IPS DF 4.7 (cell line): ENCODE data around the gene PFN3.

Source experiments
- DNase-seq: peaks from one replicate; pipeline ENCODE4 v3.0.0-alpha.2; 2013; ENCODE audit warnings: low spot score; ENCODE audit errors: extremely low read depth

The PFN3 gene

GRCh38 chr5:177374211-177374610 lies 26.2 kb downstream of the PFN3 start:
- DNase-seq, result no peak

- no peak for DNase-seq
Observed at GRCh38 chr5:177373806-177374205, 26.7 kb downstream of the PFN3 start.

DNA sequence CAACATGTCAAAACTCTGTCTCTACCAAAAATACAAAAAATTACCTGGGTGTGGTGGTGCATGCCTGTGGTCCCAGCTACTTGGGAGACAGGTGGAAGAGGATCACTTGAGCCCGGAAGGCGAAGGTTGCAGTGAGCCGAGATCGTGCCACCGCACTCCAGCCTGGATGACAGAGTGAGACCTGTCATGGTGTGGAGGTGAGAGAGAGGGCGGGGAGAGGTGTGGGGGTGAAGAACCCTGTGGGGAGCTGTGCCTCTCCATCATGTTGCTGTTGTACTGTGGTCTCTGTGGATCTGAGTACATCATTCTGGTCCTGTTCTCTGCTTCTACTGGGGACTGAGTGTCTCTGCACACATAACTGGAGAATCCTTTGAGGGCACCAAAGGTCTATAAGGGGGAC lies 27.6 kb downstream of the PFN3 start:
- DNase-seq, result no peak

- DNase-seq, result no peak
Observed at GRCh38 chr5:177372034-177372896, 28.2 kb downstream of the PFN3 start.

- no peak for DNase-seq
Observed at GRCh38 chr5:177371120-177372033, 29.1 kb downstream of the PFN3 start.

- no peak for DNase-seq
Observed at GRCh38 chr5:177370488-177371119, 29.9 kb downstream of the PFN3 start.

GRCh38 chr5:177369645-177370440 lies 30.6 kb downstream of the PFN3 start:
- DNase-seq, result no peak

GRCh38 chr5:177368869-177369644 lies 31.4 kb downstream of the PFN3 start:
- no peak for DNase-seq

GRCh38 chr5:177367981-177368868 lies 32.2 kb downstream of the PFN3 start:
- no peak for DNase-seq

DNA sequence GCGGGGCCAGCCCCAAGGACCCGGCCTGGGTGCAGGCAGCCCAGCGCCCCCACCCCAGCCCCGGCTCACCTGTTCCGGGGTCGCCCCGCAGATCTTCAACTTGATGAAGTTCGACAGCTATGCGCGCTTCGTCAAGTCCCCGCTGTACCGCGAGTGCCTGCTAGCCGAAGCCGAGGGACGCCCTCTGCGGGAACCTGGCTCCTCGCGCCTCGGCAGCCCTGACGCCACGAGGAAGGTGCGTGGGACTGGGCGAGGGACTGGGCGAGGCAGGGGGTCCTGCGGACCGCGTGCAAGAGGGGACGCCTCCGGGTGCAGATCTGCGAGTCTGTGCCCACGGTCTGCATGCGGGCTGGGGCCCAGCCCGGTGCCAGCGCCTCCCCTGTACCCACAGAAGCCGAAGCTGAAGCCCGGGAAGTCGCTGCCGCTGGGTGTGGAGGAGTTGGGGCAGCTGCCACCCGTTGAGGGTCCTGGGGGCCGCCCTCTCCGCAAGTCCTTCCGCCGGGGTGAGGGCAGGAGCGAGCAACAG lies 33.1 kb downstream of the PFN3 start:
- no peak for DNase-seq

GRCh38 chr5:177366528-177367322 lies 33.7 kb downstream of the PFN3 start:
- no peak for DNase-seq

DNA sequence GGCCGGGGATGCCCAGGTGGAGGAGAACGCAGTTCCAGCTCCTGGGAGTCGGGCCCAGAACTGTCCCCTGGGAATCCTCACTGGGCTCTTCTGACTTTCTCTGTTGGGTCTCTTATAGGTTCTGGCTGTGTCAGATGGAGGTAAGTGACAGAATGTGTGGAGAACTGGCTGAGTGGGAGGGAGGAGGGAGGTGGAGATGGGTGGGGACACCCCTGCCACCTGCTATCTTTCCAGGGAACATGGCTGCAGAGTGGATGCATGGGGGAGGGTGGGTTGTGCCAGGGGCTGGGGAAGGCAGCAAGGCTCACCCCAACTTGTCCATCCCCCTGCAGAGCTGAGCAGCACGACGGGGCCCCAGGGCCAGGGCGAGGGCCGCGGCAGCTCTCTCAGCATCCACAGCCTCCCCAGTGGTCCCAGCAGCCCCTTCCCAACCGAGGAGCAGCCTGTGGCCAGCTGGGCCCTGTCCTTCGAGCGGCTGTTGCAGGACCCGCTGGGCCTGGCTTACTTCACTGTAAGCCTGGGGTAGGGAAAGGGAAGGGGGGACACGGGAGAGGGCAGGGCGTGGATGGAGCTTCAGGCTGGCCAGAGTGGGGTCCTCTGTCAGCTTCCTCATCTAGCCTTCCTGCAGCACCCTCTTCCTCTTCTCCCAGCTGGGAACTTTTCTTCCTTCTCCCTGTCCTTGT lies 34.5 kb downstream of the PFN3 start:
- DNase-seq, result no peak

- no peak for DNase-seq
Observed at GRCh38 chr5:177364159-177364962, 36.1 kb downstream of the PFN3 start.

GRCh38 chr5:177363565-177363964 lies 36.9 kb downstream of the PFN3 start:
- no peak for DNase-seq

GRCh38 chr5:177362610-177363507 lies 37.6 kb downstream of the PFN3 start:
- DNase-seq, result no peak

DNA sequence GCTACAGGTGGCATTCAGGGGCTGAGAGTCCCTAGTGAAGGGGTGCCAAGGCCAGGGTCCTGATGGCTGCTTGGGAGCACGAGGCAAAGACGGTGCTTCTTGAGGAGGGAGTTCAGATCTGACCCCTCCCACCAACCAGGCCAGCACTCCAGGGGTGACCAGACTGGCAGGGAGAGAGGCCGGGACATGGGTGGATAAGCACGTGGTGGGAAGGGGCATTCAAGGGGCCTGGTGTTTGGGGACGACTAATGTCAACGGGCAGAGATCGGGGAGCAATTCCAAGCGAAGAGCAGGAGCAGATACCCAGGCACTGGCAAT lies 38.2 kb downstream of the PFN3 start:
- no peak for DNase-seq
